SHP77 treated with DMSO at 0.1 percent for 48 hours (cell line): ENCODE measurements around the gene SPINK8.
"Not testable (repeated sequence)": the region's sequence is repeated elsewhere in the genome, so short reads cannot be mapped to it uniquely, and the experiment has no call there.

ENCODE experiments used
- DNase-seq: peaks from one replicate; lab custom pipeline; 2025; lab: John Stamatoyannopoulos, UW

Gene SPINK8

GRCh38 chr3:48276911-48277641 lies 56.4 kb downstream of the SPINK8 start:
- DNase-seq, result no peak

GRCh38 chr3:48275287-48276027 lies 58.0 kb downstream of the SPINK8 start:
- no peak for DNase-seq

GRCh38 chr3:48274452-48274851 lies 59.0 kb downstream of the SPINK8 start:
- DNase-seq, result no peak

GRCh38 chr3:48273594-48274211 lies 59.8 kb downstream of the SPINK8 start:
- DNase-seq, result no peak

DNA sequence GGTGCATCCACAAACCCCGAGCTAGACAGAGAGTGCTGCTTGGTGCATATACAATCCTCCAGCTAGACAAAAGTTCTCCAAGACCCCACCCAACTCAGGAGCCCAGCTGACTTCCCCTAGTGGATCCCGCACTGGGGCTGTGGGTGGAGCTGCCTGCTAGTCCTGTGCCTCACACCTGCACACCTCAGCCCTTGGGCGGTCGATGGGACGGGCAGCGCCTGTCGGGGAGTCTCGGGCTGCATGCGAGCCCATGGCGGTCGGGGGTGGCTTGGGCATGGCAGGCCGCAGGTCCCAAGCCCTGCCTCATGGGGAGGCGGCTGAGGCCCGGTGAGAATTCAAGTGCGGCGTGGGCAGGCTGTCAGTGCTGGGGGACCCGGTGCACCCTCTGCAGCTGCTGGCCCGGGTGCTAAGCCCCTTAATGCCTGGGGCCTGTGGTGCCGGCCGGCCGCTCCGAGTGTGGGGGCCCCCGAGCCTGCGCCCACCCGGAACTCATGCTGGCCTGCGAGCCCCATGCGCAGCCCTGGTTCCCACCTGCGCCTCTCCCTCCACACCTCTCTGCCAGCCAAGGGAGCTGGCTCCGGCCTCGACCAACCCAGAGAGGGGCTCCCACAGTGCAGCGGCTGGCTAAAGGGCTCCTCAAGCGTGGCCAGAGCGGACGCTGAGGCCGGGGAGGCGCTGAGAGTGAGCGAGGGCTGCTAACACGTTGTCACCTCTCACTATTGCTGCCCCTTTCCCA lies 61.5 kb downstream of the SPINK8 start:
- no peak for DNase-seq

- not testable (repeated sequence) for DNase-seq
These were observed 62.2 kb downstream of the SPINK8 start for GRCh38 chr3:48271223-48271622.

- no peak for DNase-seq
These were observed 63.2 kb downstream of the SPINK8 start for GRCh38 chr3:48270306-48270705.

- DNase-seq, result no peak
These were observed 63.9 kb downstream of the SPINK8 start for GRCh38 chr3:48269592-48269991.

DNA sequence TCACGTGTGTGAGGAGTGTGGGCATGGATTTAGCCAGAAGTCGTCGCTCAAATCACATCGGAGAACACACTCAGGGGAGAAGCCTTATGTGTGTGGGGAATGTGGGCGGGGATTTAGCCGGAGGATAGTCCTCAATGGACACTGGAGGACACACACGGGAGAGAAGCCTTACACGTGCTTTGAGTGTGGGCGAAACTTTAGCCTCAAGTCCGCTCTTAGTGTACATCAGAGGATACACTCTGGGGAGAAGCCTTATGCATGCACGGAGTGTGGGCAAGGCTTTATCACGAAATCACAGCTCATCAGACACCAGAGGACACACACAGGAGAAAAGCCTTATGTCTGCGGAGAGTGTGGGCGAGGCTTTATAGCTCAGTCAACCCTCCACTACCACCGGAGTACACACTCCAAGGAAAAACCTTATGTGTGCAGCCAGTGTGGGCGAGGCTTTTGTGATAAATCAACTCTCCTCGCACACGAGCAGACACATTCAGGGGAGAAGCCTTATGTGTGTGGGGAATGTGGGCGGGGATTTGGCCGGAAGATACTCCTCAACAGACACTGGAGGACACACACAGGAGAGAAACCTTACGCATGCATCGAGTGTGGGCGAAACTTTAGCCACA lies 64.4 kb downstream of the SPINK8 start:
- no peak for DNase-seq

GRCh38 chr3:48268381-48268935 lies 65.0 kb downstream of the SPINK8 start:
- no peak for DNase-seq

DNA sequence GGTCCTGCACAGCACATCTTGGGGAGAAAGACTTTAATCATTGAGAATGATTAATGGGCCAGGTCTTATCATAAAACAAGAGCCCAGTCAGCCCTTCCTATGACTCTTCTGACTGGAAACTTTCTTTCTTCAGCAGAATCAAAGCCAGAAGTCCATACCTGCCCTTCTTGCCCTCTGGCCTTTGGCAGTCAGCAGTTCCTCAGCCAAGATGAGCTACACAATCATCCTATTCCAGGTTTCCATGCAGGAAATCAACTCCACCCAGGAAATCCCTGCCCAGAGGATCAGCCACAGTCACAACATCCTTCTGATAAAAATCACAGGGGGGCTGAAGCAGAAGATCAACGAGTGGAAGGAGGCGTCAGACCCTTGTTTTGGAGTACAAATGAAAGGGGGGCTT lies 65.7 kb downstream of the SPINK8 start:
- DNase-seq, result no peak

- DNase-seq, result no peak
These were observed 74.9 kb downstream of the SPINK8 start for GRCh38 chr3:48258530-48258929.
